GM12873 (cell line): ENCODE results near the gene LENG8.

ENCODE experiments used
- CTCF ChIP-seq: IDR thresholded peaks from 2 replicates; pipeline ENCODE4 v1.5.1; 2012; ENCODE audit warnings: low read depth, mild to moderate bottlenecking, moderate library complexity, low read length, control low read depth; ENCODE audit not compliant: insufficient read depth; ENCODE audit errors: missing control alignments

LENG8 gene

GRCh38 chr19:54418930-54419800 is 29.8 kb upstream of the LENG8 start:
- no peak for TF ChIP-seq CTCF

GRCh38 chr19:54420068-54420382 is 29.0 kb upstream of the LENG8 start:
- no peak for TF ChIP-seq CTCF

DNA sequence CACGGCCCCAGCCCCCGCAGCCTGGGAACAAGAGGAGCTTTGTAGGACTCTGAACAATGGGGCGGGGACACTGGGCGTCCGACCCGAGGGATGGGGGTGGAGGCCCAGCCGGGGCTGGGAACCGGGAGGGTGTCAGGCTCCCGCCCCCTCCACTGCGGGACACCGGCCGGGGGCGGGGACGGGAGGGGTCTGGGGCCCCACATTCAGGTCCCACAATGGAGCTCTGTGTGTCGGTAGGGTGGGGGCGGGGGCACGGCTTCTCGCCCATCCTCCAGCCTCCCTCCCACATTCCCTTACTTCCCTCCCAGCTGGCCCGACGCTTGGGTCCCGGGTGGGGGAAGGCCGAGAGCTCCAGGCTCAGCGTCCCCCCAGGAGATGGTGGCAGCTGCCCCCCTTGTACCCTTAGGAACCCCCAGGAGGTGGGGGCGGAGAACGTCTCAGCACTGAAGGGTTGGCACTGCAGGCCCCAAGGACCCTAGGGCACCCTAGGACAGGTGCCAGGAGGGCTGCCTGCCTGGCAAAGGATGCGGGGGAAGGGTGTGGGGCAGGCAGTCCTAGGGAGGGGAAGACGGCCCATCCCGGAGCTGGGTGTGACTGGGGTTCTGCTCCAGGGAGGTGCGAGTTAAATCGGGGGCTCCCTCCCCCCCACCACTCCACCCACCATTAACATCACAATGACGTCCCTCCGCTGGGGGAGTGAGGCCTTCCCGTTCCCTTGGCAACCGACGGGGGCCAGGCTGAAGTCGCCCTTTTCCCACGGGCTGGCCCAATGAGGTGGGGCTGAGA is 28.4 kb upstream of the LENG8 start:
- no peak for TF ChIP-seq CTCF

DNA sequence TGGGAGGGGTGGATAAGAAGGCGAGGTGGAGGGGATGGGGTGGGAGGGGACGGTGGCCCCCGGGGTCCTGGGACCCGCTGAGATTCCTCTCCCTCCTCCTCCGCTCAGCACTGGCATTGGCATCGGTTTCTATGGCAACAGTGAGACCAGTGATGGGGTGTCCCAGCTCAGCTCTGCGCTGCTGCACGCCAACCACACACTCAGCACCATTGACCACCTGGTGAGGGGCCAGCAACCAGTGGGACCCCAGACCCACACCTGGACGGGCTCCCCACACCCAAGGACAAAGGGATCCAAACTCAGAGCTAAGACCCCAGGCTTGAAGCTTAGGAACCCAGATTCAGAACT is 27.9 kb upstream of the LENG8 start:
- no peak for TF ChIP-seq CTCF

GRCh38 chr19:54421521-54421920 is 27.5 kb upstream of the LENG8 start:
- no peak for TF ChIP-seq CTCF

- TF ChIP-seq CTCF = no peak
Measured at GRCh38 chr19:54422136-54422535, 26.9 kb upstream of the LENG8 start.

DNA sequence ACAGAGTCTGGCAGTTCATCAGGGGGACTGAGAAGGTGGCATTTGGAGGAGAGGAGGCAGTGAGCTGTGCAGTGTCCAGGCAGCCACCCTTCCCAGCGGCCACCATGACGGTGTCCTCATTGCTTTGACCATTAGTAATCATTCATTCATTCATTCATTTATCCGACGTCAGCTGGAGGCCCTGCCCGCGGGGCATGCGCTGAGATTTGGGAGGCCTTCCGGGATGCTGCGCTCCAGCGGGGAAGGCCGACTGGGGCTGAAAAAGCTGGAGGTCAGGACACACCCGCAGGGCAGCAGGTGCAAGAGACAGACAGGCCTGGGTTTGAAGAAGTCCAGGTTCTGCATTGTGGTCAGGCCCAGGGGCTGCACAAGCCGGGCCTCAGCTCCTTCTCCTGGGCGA is 24.8 kb upstream of the LENG8 start:
- TF ChIP-seq CTCF = no peak
